ENCODE data around the gene KDM4C.

DNA sequence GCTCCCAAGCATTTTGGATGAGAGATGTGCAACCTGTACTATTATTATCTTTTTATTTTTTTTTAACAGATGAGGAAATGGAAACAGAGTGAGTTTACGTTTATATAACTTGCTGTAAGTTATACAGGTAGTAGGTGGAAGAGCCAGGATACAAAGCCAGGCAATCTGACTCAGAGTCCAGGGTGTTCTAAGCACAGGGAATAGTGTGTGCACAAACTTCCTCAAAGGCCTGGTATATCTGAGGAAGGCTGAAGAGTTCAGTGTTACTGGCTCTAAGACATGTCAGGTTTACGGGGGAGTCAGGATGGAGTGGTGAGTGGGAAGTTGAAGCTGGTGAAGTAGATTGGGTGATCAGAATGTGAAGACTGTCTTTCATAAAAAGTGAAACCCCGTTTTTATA, 353.6 kb downstream of the KDM4C start:
- TF ChIP-seq, protein P1, sequence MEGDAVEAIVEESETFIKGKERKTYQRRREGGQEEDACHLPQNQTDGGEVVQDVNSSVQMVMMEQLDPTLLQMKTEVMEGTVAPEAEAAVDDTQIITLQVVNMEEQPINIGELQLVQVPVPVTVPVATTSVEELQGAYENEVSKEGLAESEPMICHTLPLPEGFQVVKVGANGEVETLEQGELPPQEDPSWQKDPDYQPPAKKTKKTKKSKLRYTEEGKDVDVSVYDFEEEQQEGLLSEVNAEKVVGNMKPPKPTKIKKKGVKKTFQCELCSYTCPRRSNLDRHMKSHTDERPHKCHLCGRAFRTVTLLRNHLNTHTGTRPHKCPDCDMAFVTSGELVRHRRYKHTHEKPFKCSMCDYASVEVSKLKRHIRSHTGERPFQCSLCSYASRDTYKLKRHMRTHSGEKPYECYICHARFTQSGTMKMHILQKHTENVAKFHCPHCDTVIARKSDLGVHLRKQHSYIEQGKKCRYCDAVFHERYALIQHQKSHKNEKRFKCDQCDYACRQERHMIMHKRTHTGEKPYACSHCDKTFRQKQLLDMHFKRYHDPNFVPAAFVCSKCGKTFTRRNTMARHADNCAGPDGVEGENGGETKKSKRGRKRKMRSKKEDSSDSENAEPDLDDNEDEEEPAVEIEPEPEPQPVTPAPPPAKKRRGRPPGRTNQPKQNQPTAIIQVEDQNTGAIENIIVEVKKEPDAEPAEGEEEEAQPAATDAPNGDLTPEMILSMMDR (IDR thresholded peaks at IDR 0.05) = no peak
- TF ChIP-seq EZH2 (IDR thresholded peaks at IDR 0.05; ENCODE audit: borderline replicate concordance, insufficient read depth, low read depth, low read length, poor library complexity, severe bottlenecking) = no peak
